C4-2B (cell line): Measurements from ENCODE around the gene GAGE13.
"Not testable (repeated sequence)": the region's sequence is repeated elsewhere in the genome, so short reads cannot be mapped to it uniquely, and the experiment has no call there.

Experiments
- ZFX ChIP-seq: fragments of 450-650 bp; IDR thresholded peaks from 2 replicates; pipeline ENCODE4 v1.6.1; 2017
- TF ChIP-seq, protein P1 (sequence below): fragments of 450-650 bp; conservative IDR thresholded peaks from 2 replicates; pipeline ENCODE4 v1.5.1; 2017; ENCODE audit warnings: mild to moderate bottlenecking

DNA sequence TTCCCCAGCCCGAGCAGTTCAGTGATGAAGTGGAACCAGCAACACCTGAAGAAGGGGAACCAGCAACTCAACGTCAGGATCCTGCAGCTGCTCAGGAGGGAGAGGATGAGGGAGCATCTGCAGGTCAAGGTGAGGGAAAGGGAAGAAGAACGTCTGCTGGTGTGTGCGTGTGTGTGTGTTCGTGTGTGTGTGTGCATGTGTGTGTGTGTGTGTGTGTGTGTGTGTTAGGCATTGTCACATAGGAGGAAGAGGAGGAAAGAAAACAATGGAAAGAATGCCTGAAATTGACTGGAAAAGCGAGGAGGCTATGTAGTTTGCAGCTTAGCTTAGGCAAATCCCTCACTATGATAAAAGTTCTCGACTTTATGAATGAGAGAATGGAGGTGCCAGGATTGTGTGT lies 7.6 kb upstream of the GAGE13 start:
- TF ChIP-seq, protein P1, sequence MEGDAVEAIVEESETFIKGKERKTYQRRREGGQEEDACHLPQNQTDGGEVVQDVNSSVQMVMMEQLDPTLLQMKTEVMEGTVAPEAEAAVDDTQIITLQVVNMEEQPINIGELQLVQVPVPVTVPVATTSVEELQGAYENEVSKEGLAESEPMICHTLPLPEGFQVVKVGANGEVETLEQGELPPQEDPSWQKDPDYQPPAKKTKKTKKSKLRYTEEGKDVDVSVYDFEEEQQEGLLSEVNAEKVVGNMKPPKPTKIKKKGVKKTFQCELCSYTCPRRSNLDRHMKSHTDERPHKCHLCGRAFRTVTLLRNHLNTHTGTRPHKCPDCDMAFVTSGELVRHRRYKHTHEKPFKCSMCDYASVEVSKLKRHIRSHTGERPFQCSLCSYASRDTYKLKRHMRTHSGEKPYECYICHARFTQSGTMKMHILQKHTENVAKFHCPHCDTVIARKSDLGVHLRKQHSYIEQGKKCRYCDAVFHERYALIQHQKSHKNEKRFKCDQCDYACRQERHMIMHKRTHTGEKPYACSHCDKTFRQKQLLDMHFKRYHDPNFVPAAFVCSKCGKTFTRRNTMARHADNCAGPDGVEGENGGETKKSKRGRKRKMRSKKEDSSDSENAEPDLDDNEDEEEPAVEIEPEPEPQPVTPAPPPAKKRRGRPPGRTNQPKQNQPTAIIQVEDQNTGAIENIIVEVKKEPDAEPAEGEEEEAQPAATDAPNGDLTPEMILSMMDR: not testable (repeated sequence)
- TF ChIP-seq ZFX: not testable (repeated sequence)
